Upper lobe of left lung (tissue), 6 donors: ENCODE data around the gene CC2D1B. TPM values are rescaled to one million over a fixed set of nuclear protein-coding genes. Genes with fewer than 3 reads are reported as not detected.
"Not testable (repeated sequence)": the region's sequence is repeated elsewhere in the genome, so short reads cannot be mapped to it uniquely, and the experiment has no call there.

ENCODE experiments used
- ATAC-seq, 2 donors: fragments of 200-7000 bp; cut with Tn5 transposase; one replicate each; pipeline ENCODE4 v1.9.1; 2022; ENCODE audit warnings: mild to moderate bottlenecking in 2 of 2, moderate library complexity in 2 of 2; ENCODE audit not compliant: low FRiP score in 2 of 2
- DNase-seq, 2 donors: peaks; one replicate each; pipeline ENCODE4 v3.0.0-alpha.2; 2019 to 2020
- H3K27ac ChIP-seq, 4 donors: fragments of 200-600 bp; sonication (generic); one replicate each; pipeline ENCODE4 v1.5.1; 2016 to 2019
- H3K27me3 ChIP-seq, 4 donors: fragments of 200-600 bp; sonication (generic); one replicate each; pipeline ENCODE4 v1.5.1; 2017 to 2019
- H3K36me3 ChIP-seq, 4 donors: fragments of 200-600 bp; sonication (generic); one replicate each; pipeline ENCODE4 v1.5.1; 2016 to 2019
- H3K4me1 ChIP-seq, 4 donors: fragments of 200-600 bp; sonication (generic); one replicate each; pipeline ENCODE4 v1.5.1; 2018 to 2019
- H3K4me3 ChIP-seq, 4 donors: fragments of 200-600 bp; sonication (generic); one replicate each; pipeline ENCODE4 v1.5.1; 2017 to 2019; ENCODE audit warnings: mild to moderate bottlenecking in 2 of 4, moderate library complexity in 1 of 4
- H3K9me3 ChIP-seq, 4 donors: fragments of 200-600 bp; sonication (generic); one replicate each; pipeline ENCODE4 v1.5.1; 2018 to 2019
- EP300 ChIP-seq, 4 donors: sonication (generic); formaldehyde crosslinking; IDR thresholded peaks; one replicate each; pipeline ENCODE4 v1.5.1; 2017; ENCODE audit warnings: antibody characterized with exemption in 4 of 4, control low read depth in 2 of 4
- POLR2A ChIP-seq, 4 donors: fragments of 450-650 bp; IDR thresholded peaks; one replicate each; pipeline ENCODE4 v1.5.1; 2016 to 2017; ENCODE audit warnings: antibody characterized with exemption in 4 of 4, mild to moderate bottlenecking in 2 of 4
- POLR2AphosphoS5 ChIP-seq, 2 donors: sonication (generic); formaldehyde crosslinking; IDR thresholded peaks; one replicate each; pipeline ENCODE4 v1.5.1; 2017; ENCODE audit warnings: antibody characterized with exemption in 2 of 2
- WGBS, 2 donors: methylation state at CpG; one replicate each; pipeline ENCODE4 v1.1.5; 2017 to 2018; 5-methylcytosine and 5-hydroxymethylcytosine counted together
- total RNA-seq, 6 donors: library from RNA; depleted of rRNA in 4 of 6; stranded (reverse); fragments of >200 nt in 4 of 6; gene quantifications; one replicate each; pipeline versions ENCODE4 v1.1.0 to v1.2.1, GENCODE V29; 2016 to 2021
- TF ChIP-seq, protein P1 (sequence below), 6 experiments: fragments of 450-650 bp in 4 of 6; fragments of 200-600 bp in 2 of 6; sonication (generic) in 2 of 6; IDR thresholded peaks; one replicate each; pipeline ENCODE4 v1.5.1; 2016 to 2019; ENCODE audit warnings: antibody characterized with exemption in 6 of 6
- donor health status: DM: no; HTN: no; CAD: no; lungs with moderate emphysema.
- donor health status: DM: no; HTN: yes; CAD: no; lungs with severe emphysema.

The CC2D1B gene
- total RNA-seq, 6 donors from 2014 or later = 40.8 to 77.2 (median 63.3) TPM

DNA sequence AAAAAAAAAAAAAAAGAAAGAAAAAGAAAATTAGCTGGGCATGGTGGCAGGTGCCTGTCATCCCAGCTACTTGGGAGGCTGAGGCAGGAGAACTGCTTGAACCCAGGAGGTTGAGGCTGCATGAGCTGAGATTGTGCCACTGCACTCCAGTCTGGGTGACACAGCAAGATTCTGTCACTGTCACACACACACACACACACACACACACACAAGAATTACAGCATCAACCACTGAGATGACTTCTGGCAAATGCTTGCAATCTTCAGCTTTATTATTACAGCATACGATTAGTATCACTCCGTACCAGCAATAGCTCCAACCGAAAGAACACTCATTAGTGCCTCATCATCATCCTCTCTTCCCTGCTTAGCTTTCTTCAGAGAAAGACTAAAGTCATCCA, 33.6 kb upstream of the CC2D1B start:
- no peaks in the 10 kb centered on the region for H3K9me3 ChIP-seq
- TF ChIP-seq, protein P1, sequence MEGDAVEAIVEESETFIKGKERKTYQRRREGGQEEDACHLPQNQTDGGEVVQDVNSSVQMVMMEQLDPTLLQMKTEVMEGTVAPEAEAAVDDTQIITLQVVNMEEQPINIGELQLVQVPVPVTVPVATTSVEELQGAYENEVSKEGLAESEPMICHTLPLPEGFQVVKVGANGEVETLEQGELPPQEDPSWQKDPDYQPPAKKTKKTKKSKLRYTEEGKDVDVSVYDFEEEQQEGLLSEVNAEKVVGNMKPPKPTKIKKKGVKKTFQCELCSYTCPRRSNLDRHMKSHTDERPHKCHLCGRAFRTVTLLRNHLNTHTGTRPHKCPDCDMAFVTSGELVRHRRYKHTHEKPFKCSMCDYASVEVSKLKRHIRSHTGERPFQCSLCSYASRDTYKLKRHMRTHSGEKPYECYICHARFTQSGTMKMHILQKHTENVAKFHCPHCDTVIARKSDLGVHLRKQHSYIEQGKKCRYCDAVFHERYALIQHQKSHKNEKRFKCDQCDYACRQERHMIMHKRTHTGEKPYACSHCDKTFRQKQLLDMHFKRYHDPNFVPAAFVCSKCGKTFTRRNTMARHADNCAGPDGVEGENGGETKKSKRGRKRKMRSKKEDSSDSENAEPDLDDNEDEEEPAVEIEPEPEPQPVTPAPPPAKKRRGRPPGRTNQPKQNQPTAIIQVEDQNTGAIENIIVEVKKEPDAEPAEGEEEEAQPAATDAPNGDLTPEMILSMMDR (IDR thresholded peaks at IDR 0.05) = no peak
- TF ChIP-seq POLR2AphosphoS5 (IDR thresholded peaks at IDR 0.05) (no peak), EP300 (IDR thresholded peaks at IDR 0.05) (no peak), POLR2A (IDR thresholded peaks at IDR 0.05) (no peak)
- DNase-seq = no peak
- WGBS, 2 donors = 94 to 96% methylated on average over 3 of the region's 3 CpGs
- H3K27ac ChIP-seq = no peak overlapping the region
- H3K4me3 ChIP-seq = no peak overlapping the region
- H3K27me3 ChIP-seq = no peaks in the 10 kb centered on the region
- no peaks in the 10 kb centered on the region for H3K36me3 ChIP-seq
- H3K4me1 ChIP-seq = peaks cover 7 to 12% (median 8%) of the 10 kb centered on the region in 4 donors
- no peak for ATAC-seq

DNA sequence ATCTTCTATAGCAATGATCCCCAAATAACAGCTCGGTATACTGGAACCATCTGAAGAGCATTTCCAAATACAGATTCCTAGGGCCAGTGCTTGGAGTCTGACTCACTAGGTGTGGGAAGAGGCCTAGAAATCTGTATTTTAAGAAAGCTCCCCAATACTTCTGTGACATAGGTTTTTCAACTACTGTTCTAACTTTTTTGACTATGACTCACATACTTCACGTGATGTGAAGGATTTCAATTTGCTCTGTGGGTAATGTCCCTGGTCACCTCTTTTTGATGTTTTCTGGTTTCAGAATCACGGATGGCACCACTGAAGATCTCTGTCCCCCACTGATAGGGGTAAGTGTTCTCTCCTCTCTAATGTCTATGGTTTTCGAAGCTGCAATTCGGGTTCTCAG, 27.2 kb upstream of the CC2D1B start:
- ATAC-seq (no peak), DNase-seq (no peak)
- H3K27ac ChIP-seq = no peak overlapping the region
- no peaks in the 10 kb centered on the region for H3K9me3 ChIP-seq
- no peak for TF ChIP-seq POLR2AphosphoS5 (IDR thresholded peaks at IDR 0.05)
- TF ChIP-seq POLR2A (IDR thresholded peaks at IDR 0.05) = no peak
- TF ChIP-seq, protein P1 (IDR thresholded peaks at IDR 0.05) = no peak
- no peak for TF ChIP-seq EP300 (IDR thresholded peaks at IDR 0.05)
- H3K4me1 ChIP-seq = no peaks in the 10 kb centered on the region
- WGBS, 2 donors = 87 to 98% methylated on average over 5 of the region's 5 CpGs
- H3K27me3 ChIP-seq = no peaks in the 10 kb centered on the region
- no peaks in the 10 kb centered on the region for H3K36me3 ChIP-seq
- H3K4me3 ChIP-seq = no peak overlapping the region

DNA sequence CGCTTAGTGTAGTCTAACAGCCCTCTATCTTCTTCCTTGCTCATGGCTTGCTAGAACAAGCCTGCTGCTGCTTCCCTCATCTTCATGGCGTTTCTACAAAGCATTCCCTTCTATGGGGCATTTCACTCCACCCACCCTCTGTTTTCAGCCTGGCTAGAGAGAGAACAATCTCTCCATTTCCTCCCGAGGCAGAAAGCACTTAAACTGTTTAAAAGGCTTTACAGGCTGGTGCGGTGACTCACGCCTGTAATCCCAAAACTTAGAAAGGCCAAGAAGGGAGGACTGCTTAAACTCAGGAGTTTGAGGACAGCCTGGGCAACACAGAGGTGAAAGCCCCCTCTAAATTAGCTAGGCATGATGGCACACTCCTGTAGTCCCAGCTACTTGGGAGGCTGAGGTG, 20.5 kb upstream of the CC2D1B start:
- Histone ChIP-seq H3K27me3 (no peaks in the 10 kb centered on the region), H3K4me3 (no peak overlapping the region), H3K4me1 (no peaks in the 10 kb centered on the region), H3K36me3 (no peaks in the 10 kb centered on the region), H3K9me3 (no peaks in the 10 kb centered on the region), H3K27ac (no peak overlapping the region)
- 85 to 87% methylated on average over 5 of the region's 5 CpGs for WGBS, 2 donors
- ATAC-seq (no peak), DNase-seq (no peak)
- TF ChIP-seq, protein P1 (IDR thresholded peaks at IDR 0.05) = no peak
- TF ChIP-seq POLR2AphosphoS5 (IDR thresholded peaks at IDR 0.05) = no peak
- TF ChIP-seq POLR2A (IDR thresholded peaks at IDR 0.05) = no peak
- no peak for TF ChIP-seq EP300 (IDR thresholded peaks at IDR 0.05)

DNA sequence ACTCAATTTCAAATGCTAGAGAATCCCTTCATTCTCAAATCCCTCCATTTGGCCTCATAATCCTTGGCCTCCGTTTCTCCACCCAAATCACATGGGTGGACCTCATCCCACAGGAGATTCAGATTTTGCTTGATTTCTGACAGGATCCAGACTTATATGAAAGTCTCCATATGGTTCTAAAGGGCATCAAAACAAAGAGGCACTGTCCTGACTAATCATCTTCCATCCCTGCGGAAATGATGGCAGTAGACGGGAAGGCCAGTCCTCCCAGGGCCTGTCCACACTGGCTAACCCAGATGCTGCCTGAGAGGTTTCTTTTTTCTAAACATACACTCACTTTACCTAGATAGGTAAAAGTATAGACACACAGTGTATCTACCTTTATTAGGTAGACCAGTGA, 19.4 kb upstream of the CC2D1B start:
- Histone ChIP-seq H3K4me1 (no peaks in the 10 kb centered on the region), H3K9me3 (no peaks in the 10 kb centered on the region), H3K4me3 (no peak overlapping the region), H3K27me3 (no peaks in the 10 kb centered on the region), H3K27ac (no peak overlapping the region), H3K36me3 (no peaks in the 10 kb centered on the region)
- WGBS, 2 donors = 96 to 98% methylated on average over 3 of the region's 3 CpGs
- DNase-seq (no peak), ATAC-seq (no peak)
- TF ChIP-seq POLR2A (IDR thresholded peaks at IDR 0.05) (no peak), EP300 (IDR thresholded peaks at IDR 0.05) (no peak)
- TF ChIP-seq, protein P1 (IDR thresholded peaks at IDR 0.05) = no peak

DNA sequence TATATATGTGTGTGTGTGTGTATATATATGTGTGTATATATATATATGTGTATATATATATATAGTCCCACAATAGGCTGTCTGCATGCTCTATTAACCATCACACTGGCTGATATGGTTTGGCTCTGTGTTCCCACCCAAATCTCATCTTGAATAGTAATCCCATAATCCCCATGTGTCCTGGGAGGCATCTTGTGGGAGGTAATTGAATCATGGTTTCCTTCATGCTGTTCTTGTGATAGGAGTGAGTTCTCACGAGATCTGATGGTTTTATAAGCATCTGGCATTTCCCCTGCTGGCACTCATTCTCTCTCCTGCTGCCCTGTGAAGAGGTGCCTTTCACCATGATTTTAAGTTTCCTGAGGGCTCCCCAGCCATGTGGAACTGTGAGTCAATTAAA, 3.8 kb upstream of the CC2D1B start:
- DNase-seq, H3K4me3 ChIP-seq, H3K27ac ChIP-seq, H3K27me3 ChIP-seq, H3K9me3 ChIP-seq, H3K36me3 ChIP-seq, ATAC-seq: not testable (repeated sequence)
- H3K4me1 ChIP-seq = peaks cover 9 to 22% (median 12%) of the 10 kb centered on the region in 4 donors
- WGBS, 2 donors = 67 to 76% methylated on average over 1 of the region's 1 CpG
